ENCODE data around the gene LTB4R2. TPM values are rescaled to one million over a fixed set of nuclear protein-coding genes. Genes with fewer than 3 reads are reported as not detected.

LTB4R2 gene
- total RNA-seq, 6 experiments from 2014 or later, result 2.2 to 3.0 (median 2.3) TPM

GRCh38 chr14:24282736-24283135, 27.2 kb upstream of the LTB4R2 start:
- TF ChIP-seq, protein P1, sequence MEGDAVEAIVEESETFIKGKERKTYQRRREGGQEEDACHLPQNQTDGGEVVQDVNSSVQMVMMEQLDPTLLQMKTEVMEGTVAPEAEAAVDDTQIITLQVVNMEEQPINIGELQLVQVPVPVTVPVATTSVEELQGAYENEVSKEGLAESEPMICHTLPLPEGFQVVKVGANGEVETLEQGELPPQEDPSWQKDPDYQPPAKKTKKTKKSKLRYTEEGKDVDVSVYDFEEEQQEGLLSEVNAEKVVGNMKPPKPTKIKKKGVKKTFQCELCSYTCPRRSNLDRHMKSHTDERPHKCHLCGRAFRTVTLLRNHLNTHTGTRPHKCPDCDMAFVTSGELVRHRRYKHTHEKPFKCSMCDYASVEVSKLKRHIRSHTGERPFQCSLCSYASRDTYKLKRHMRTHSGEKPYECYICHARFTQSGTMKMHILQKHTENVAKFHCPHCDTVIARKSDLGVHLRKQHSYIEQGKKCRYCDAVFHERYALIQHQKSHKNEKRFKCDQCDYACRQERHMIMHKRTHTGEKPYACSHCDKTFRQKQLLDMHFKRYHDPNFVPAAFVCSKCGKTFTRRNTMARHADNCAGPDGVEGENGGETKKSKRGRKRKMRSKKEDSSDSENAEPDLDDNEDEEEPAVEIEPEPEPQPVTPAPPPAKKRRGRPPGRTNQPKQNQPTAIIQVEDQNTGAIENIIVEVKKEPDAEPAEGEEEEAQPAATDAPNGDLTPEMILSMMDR (IDR thresholded peaks at IDR 0.05), result no peak

DNA sequence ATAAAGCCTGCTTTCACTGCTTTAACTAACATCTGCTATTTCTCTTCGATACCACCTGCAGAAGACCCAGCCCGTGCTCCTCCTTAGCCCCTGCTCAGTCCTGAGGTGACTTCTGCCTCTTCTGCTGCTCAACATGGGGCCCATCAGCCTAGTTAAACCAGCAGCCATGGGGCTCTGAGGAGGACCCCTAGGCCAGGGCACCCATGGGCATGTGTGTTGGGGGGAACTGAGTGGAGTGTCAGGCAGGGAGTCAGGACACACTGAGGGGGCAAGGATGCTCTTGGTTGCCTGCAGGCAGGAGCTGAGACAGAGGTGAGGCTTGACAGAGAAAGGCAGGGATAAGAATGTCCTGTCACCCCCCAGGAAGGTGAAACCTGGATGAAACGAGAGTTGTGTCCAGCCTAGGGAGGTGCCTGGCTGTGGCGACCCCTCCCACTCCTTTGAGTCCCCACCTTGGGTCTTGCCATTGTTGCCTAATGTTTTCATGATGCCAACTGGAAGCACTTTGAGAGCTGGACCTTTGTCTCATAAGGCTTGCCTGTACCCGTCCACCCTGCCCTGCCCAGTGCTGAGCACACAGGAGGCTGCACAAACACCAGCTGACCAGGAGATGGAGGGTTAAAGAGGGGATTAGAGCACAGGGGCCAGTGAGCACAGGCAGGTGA, 26.0 kb upstream of the LTB4R2 start:
- Mint-ChIP-seq H3K4me1 (ENCODE audit: low read depth) (peaks cover 23% of the 10 kb centered on the region), H3K36me3 (ENCODE audit: low read depth) (no peaks in the 10 kb centered on the region), H3K27ac (no peak overlapping the region)

More at GRCh38 chr14:24282736-24283135, 27.2 kb upstream of the LTB4R2 start:
- no peak overlapping the region for H3K27ac Mint-ChIP-seq
- no peaks in the 10 kb centered on the region; the same call in 1 of the 2 replicates for H3K27me3 Mint-ChIP-seq (ENCODE audit: insufficient read depth)
- no peaks in the 10 kb centered on the region for H3K36me3 Mint-ChIP-seq (ENCODE audit: low read depth)
- H3K4me3 Mint-ChIP-seq, result no peak overlapping the region
- peaks cover 31% of the 10 kb centered on the region for H3K4me1 Mint-ChIP-seq (ENCODE audit: low read depth)
- no peaks in the 10 kb centered on the region for H3K9me3 Mint-ChIP-seq
- no peak for DNase-seq

GRCh38 chr14:24284501-24285035, 25.4 kb upstream of the LTB4R2 start:
- no peaks in the 10 kb centered on the region for H3K9me3 Mint-ChIP-seq
- no peak overlapping the region for H3K4me3 Mint-ChIP-seq
- no peak for DNase-seq
- H3K27me3 Mint-ChIP-seq (ENCODE audit: insufficient read depth), result no peaks in the 10 kb centered on the region; the same call in 1 of the 2 replicates
- H3K36me3 Mint-ChIP-seq (ENCODE audit: low read depth), result no peaks in the 10 kb centered on the region
- TF ChIP-seq, protein P1 (IDR thresholded peaks at IDR 0.05), result no peak
- peaks cover 16% of the 10 kb centered on the region; the same call in 1 of the 2 replicates for H3K4me1 Mint-ChIP-seq (ENCODE audit: low read depth)
- H3K27ac Mint-ChIP-seq, result no peak overlapping the region

More for the DNA sequence above, 26.0 kb upstream of the LTB4R2 start:
- TF ChIP-seq, protein P1 (IDR thresholded peaks at IDR 0.05), result no peak
- H3K4me3 Mint-ChIP-seq, result no peak overlapping the region
- no peak for DNase-seq
- H3K27me3 Mint-ChIP-seq (ENCODE audit: insufficient read depth), result no peaks in the 10 kb centered on the region; the same call in 1 of the 2 replicates
- no peaks in the 10 kb centered on the region for H3K9me3 Mint-ChIP-seq

- TF ChIP-seq, protein P1 (IDR thresholded peaks at IDR 0.05), result no peak
- DNase-seq, result peak; percentile 20
- peaks cover 2% of the 10 kb centered on the region; the same call in 1 of the 2 replicates for H3K36me3 Mint-ChIP-seq (ENCODE audit: low read depth)
- H3K27ac Mint-ChIP-seq, result 0 out of 2 replicates have a peak overlapping the region, but pooled peaks have one; percentile 8
- H3K9me3 Mint-ChIP-seq, result no peaks in the 10 kb centered on the region
- H3K4me3 Mint-ChIP-seq, result no peak overlapping the region
- H3K4me1 Mint-ChIP-seq (ENCODE audit: low read depth), result peaks cover 14% of the 10 kb centered on the region; the same call in 1 of the 2 replicates
- no peaks in the 10 kb centered on the region; the same call in 1 of the 2 replicates for H3K27me3 Mint-ChIP-seq (ENCODE audit: insufficient read depth)
These were observed 24.6 kb upstream of the LTB4R2 start for GRCh38 chr14:24285351-24285750.

DNA sequence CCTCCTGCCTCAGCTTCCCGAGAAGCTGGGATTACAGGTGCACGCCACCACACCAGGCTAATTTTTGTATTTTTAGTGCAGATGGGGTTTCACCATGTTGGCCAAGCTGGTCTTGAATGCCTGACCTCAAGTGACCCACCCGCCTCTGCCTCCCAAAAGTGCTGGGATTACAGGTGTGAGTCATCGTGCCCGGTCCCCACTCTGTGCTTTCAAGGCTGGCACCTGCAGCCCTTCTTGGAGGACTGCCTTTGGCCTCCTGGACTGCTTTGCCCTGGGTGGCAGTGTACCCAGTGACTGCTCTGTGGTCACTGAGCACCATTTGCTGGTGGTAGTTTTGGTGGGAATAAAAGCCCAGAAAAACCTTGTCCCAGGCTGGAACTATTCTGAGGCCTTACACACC, 22.9 kb upstream of the LTB4R2 start:
- no peak for DNase-seq
- no peak overlapping the region for H3K4me3 Mint-ChIP-seq
- H3K27ac Mint-ChIP-seq, result no peak overlapping the region
- TF ChIP-seq, protein P1 (IDR thresholded peaks at IDR 0.05), result no peak
- peaks cover 6% of the 10 kb centered on the region; the same call in 1 of the 2 replicates for H3K4me1 Mint-ChIP-seq (ENCODE audit: low read depth)
- H3K27me3 Mint-ChIP-seq (ENCODE audit: insufficient read depth), result peaks cover under 1% of the 10 kb centered on the region; the same call in 1 of the 2 replicates
- H3K36me3 Mint-ChIP-seq (ENCODE audit: low read depth), result peaks cover 7% of the 10 kb centered on the region; the same call in 1 of the 2 replicates
- H3K9me3 Mint-ChIP-seq, result no peaks in the 10 kb centered on the region
